Measurements from ENCODE around the gene AIF1L.

DNA sequence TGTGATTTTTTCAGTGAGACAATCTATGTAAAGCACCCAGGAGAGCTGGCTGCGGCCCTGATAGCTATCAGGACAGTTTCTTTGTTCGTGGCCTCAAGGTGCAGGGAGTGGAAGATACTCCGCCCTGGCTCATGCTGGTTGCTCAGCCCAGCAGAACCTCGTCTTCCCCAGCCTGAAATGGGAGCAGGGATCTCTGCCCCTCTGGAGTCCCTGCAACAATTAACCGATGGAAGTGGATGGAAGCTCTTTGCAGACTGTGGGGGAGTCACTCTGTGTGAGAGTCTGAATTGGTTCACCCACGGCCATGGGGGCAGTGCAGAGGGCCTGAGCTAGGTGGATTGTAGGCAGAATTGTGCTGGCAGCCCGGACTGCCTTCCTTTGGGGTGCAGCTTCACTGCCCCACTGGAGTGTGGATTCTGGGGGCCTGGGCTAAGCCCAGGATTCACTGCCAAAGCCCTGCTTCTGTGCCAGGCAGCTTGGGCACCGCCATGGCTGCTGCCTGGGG, 2.8 kb downstream of the AIF1L start:
- TF ChIP-seq POLR2A (IDR thresholded peaks at IDR 0.05), result no peak
- TF ChIP-seq, protein P1, sequence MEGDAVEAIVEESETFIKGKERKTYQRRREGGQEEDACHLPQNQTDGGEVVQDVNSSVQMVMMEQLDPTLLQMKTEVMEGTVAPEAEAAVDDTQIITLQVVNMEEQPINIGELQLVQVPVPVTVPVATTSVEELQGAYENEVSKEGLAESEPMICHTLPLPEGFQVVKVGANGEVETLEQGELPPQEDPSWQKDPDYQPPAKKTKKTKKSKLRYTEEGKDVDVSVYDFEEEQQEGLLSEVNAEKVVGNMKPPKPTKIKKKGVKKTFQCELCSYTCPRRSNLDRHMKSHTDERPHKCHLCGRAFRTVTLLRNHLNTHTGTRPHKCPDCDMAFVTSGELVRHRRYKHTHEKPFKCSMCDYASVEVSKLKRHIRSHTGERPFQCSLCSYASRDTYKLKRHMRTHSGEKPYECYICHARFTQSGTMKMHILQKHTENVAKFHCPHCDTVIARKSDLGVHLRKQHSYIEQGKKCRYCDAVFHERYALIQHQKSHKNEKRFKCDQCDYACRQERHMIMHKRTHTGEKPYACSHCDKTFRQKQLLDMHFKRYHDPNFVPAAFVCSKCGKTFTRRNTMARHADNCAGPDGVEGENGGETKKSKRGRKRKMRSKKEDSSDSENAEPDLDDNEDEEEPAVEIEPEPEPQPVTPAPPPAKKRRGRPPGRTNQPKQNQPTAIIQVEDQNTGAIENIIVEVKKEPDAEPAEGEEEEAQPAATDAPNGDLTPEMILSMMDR (IDR thresholded peaks at IDR 0.05), result no peak
